ENCODE results near the gene ALDH3B1.
"Not testable (repeated sequence)": the region's sequence is repeated elsewhere in the genome, so short reads cannot be mapped to it uniquely, and the experiment has no call there.

Gene ALDH3B1

GRCh38 chr11:68010090-68011041 is at the start of gene ALDH3B1:
Gene ALDH3B1 (plus strand): TSS chr11:68010327. CDS start chr11:68015298, 4,971 bp downstream.
- TF ChIP-seq CTCF (IDR thresholded peaks at IDR 0.05; ENCODE audit: low read depth, low read length): no peak
- H3K4me3 ChIP-seq (replicated peaks in 1 of 2; ENCODE audit: low read depth in 2 of 2, low read length in 2 of 2): peak within 1 kb of the TSS; percentile 52 to 58
- DNase-seq (ENCODE audit: low read depth in 2 of 2): peak; percentile 93 to 95

- not testable (repeated sequence) for H3K4me3 ChIP-seq (replicated peaks in 1 of 2; ENCODE audit: low read depth in 2 of 2, low read length in 2 of 2); DNase-seq (ENCODE audit: low read depth in 2 of 2)
These were observed 46.9 kb upstream of the ALDH3B1 start for GRCh38 chr11:67963217-67963616.

- not testable (repeated sequence) for DNase-seq (ENCODE audit: low read depth in 2 of 2); H3K4me3 ChIP-seq (replicated peaks in 1 of 2; ENCODE audit: low read depth in 2 of 2, low read length in 2 of 2)
These were observed 46.2 kb upstream of the ALDH3B1 start for GRCh38 chr11:67963879-67964278.

GRCh38 chr11:67964746-67965145 is 45.4 kb upstream of the ALDH3B1 start:
- H3K4me3 ChIP-seq (replicated peaks in 1 of 2; ENCODE audit: low read depth in 2 of 2, low read length in 2 of 2); DNase-seq (ENCODE audit: low read depth in 2 of 2): not testable (repeated sequence)

- DNase-seq (ENCODE audit: low read depth in 2 of 2); H3K4me3 ChIP-seq (replicated peaks in 1 of 2; ENCODE audit: low read depth in 2 of 2, low read length in 2 of 2): not testable (repeated sequence)
These were observed 44.2 kb upstream of the ALDH3B1 start for GRCh38 chr11:67965830-67966348.

- not testable (repeated sequence) for H3K4me3 ChIP-seq (replicated peaks in 1 of 2; ENCODE audit: low read depth in 2 of 2, low read length in 2 of 2); DNase-seq (ENCODE audit: low read depth in 2 of 2)
These were observed 35.4 kb upstream of the ALDH3B1 start for GRCh38 chr11:67974746-67975145.

- not testable (repeated sequence) for H3K4me3 ChIP-seq (replicated peaks in 1 of 2; ENCODE audit: low read depth in 2 of 2, low read length in 2 of 2); DNase-seq (ENCODE audit: low read depth in 2 of 2)
These were observed 31.2 kb upstream of the ALDH3B1 start for GRCh38 chr11:67978766-67979418.

- H3K4me3 ChIP-seq (replicated peaks in 1 of 2; ENCODE audit: low read depth in 2 of 2, low read length in 2 of 2); DNase-seq (ENCODE audit: low read depth in 2 of 2): not testable (repeated sequence)
These were observed 28.9 kb upstream of the ALDH3B1 start for GRCh38 chr11:67981226-67981625.

GRCh38 chr11:67982255-67982857 is 27.8 kb upstream of the ALDH3B1 start:
- not testable (repeated sequence) for DNase-seq (ENCODE audit: low read depth in 2 of 2); H3K4me3 ChIP-seq (replicated peaks in 1 of 2; ENCODE audit: low read depth in 2 of 2, low read length in 2 of 2)

- no peak overlapping the region for H3K4me3 ChIP-seq (replicated peaks in 1 of 2; ENCODE audit: low read depth in 2 of 2, low read length in 2 of 2)
- no peak for DNase-seq (ENCODE audit: low read depth in 2 of 2)
- TF ChIP-seq CTCF (IDR thresholded peaks at IDR 0.05; ENCODE audit: low read depth, low read length): no peak
These were observed 26.2 kb upstream of the ALDH3B1 start for GRCh38 chr11:67983951-67984350.

- DNase-seq (ENCODE audit: low read depth in 2 of 2); H3K4me3 ChIP-seq (replicated peaks in 1 of 2; ENCODE audit: low read depth in 2 of 2, low read length in 2 of 2): not testable (repeated sequence)
These were observed 24.8 kb upstream of the ALDH3B1 start for GRCh38 chr11:67985302-67985701.

- DNase-seq (ENCODE audit: low read depth in 2 of 2); H3K4me3 ChIP-seq (replicated peaks in 1 of 2; ENCODE audit: low read depth in 2 of 2, low read length in 2 of 2): not testable (repeated sequence)
These were observed 19.4 kb upstream of the ALDH3B1 start for GRCh38 chr11:67990546-67991346.

- DNase-seq (ENCODE audit: low read depth in 2 of 2); H3K4me3 ChIP-seq (replicated peaks in 1 of 2; ENCODE audit: low read depth in 2 of 2, low read length in 2 of 2): not testable (repeated sequence)
These were observed 18.6 kb upstream of the ALDH3B1 start for GRCh38 chr11:67991347-67992121.

Data from cardiac fibroblast (primary cell).